Fibroblast of skin of abdomen (primary cell): ENCODE results near the gene MARCHF6.

Source experiments
- DNase-seq: peaks from one replicate; pipeline ENCODE4 v3.0.0-alpha.2; 2013

The MARCHF6 gene

DNA sequence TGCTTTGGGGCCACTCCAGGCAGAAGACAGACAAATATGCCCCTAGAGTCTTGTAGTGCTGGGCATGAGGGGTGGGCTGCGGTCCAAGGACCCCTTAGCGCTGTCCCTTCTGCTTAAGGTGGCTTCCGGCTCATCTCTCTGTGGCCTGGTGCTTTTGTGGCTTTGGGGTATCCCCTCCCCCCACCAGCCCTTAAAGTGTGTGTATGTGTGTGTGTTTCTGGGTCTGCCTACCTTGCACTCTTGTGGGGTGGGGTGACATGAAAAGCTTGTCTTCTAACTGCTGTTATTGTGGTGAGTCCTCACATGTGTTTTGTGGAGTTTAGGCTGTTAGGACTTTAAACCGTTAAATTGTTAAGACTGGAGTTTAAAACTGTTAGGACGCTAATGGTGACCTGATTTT lies 23.6 kb downstream of the MARCHF6 start:
- DNase-seq = no peak

DNA sequence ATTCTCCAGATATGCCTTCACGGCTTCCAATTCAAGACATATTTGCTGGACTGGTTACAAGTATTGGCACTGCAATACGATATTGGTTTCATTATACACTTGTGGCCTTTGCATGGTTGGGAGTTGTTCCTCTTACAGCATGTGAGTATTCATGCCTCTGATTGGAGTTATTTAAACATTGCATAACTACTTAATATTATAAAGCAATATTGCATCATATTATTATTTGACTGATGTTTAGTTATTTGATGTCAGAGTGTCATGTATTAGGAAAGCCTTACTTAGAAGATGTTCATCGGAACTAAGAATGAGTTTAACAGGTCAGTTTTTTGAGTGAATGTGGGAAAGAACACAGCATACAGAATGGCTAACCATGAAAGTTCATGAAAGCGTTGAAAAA lies 28.3 kb downstream of the MARCHF6 start:
- no peak for DNase-seq

DNA sequence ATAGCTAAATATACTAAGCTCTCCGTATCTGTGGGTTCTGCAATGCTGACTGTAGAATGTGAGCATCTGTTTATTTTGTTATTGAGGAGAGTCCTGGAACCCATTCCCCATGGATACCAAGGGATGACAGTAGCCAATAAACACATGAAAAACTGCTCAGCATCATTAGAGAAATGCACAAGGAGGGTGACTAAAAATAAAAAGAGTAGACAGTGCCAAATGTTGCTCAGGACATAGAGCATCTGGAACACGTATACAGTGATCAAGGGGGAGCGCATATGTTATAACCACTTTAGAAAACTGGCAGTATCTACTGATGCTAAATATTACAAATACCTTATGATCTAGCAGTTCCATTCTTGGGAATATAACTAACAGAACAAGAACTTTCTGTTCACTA lies 31.0 kb downstream of the MARCHF6 start:
- no peak for DNase-seq

DNA sequence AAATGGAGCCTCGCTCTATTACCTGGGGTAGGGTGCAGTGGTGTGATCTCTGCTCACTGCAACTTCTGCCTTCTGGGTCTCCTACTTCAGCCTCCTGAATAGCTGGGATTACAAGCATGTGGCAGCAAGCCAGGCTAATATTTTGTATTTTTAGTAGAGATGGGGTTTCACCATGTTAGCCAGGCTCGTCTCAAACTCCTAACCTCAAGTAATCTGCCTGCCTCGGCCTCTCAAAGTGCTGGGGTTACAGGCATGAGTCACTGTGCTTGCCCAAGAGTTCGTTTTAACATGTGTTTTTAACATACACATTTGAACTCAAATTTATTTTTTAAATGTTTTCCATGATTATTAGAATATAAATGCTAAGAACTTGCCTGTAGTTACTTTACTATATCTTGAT lies 34.2 kb downstream of the MARCHF6 start:
- peak; percentile 72 for DNase-seq

DNA sequence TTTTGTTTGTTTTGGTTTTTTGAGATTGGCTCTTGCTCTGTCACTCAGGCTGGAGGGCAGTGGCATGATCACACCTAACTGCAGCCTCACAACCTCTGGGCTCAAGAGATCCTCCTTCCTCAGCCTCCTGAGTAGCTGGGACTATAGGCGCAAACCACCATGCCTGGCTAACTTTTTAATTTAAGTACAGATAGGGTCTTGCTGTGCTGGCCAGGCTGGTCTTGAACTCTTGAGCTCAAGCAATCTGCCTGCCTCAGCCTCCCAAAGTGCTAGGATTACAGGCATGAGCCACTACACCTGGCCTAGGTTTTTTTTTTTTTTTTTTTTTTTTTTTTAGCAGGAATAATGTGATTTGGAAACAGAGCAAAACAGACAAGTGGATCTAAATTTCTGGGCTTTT lies 37.6 kb downstream of the MARCHF6 start:
- no peak for DNase-seq

DNA sequence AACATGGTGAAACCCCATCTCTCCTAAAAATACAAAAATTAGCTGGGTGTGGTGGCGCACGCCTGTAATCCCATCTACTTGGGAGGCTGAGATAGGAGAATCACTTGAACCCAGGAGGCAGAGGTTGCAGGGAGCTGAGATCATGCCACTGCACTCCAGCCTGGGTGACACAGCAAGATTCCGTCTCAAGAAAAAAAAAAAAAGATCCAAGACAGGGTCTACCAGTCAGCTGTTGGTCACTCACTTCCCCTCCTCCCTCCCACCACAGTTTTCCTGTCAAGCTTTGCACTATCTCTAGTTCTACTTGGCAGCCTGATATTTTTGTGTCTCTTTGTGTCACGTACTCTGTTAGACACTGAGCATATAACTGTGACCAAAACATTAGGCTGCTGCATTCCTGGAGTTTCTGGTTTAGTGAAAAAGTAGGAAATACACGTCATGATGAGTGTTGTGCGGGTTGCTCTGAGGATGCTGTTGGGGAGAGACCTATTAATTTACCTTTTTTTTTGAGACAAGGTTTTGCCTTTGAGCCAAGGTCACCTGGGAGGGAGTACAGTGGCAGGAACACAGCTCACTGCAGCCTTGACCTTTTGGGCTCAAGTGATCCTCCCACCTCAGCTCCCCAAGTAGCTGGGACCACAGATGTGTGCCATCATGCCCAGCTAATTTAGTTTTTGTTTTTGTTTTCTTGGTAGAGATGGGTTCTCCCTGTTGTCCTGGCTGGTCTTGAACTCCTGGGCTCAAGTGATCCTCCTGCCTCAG lies 39.3 kb downstream of the MARCHF6 start:
- peak; percentile 22 for DNase-seq

DNA sequence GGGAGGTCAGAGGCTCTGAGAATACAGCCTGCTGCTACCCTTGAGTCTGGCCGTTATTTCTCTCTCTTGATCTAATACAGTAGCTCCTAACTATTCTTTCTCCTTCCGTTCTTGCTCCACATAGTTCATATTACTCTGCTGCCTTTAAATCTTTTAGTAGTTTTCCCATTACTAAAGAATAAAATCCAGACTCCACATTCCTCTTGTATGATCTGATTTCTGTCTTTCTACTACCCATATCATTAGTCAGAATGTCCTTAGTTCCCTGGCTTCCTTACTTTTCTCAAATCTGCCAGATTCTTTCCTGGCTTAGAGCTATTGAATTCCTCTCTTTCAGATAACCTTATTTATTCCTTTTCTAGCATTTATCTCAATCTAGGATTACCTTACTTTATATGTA lies 40.0 kb downstream of the MARCHF6 start:
- DNase-seq = peak; percentile 46

DNA sequence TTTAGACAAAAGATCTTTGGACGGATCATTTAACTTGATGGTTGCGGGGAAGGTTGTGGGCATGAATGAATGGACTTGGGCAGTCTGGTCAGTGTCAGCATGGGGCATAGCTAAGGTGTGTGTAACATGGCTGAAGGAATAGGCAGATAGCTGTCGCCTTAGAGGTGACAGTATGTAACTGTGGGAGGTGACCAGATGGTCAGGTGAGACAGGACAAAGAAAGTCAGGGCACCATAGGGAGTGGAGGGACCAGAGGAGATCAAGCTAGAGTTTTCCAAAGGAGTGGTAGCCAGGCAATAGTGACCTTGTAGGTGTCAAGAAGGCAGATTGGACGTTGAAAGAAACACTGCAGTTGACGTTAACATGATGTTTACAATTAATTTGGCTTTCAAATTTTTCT lies 43.1 kb downstream of the MARCHF6 start:
- DNase-seq = no peak

DNA sequence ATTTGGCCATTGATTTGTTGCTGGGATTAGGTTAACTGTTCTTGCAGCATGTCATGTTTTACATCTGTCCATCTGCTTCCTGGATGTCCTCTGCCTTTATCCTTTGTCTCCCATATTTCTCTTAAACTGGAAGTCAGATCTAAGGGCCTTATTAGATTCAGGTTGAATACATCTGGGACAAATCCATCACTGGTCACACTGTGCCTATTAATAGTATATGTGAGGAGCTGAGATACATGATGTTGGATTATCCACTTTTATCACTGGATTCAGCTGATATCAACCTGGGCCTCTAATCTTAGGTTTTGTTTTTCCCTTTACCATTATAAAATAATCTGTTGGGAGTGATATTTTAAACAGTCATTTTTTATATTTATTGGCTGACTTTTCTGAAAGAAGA lies 46.3 kb downstream of the MARCHF6 start:
- DNase-seq = no peak

DNA sequence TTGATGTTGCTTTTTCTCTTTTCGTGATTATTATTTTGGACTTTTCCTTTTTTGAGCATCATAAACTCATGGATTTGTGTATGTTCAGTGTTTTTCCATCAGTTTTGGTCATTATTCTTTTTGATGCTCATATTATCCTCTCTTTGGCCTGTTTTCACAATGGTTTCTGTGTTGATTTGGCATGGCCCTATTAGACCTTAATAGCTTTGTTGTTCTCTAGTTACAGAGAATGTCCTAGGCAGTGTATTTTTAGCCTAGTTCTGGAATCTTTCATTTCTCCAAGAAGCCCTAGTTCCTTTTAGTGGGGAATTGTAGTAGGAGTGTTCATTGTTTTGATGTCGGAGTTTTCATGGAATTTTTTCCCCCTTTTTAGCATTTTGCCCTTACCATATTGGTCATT lies 46.9 kb downstream of the MARCHF6 start:
- no peak for DNase-seq

DNA sequence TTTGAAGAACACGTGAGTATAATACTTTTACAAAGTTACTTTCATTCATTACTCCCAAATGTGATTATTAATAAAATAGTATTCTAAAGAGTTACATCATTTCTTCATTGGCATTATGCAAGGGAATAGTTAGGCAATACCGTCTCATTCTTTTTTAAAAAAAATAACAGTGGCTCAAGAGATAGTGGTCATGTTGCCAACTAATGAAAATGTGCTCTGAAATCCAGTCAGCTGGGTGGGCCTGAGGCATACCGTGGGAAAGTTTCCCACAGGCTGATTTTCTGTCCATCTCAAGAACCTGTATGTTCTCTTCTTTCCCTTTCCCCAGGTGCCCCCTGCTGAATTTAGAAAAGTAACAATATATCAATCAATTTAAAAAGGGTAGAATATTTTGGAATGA lies 47.3 kb downstream of the MARCHF6 start:
- DNase-seq = peak; percentile 20

DNA sequence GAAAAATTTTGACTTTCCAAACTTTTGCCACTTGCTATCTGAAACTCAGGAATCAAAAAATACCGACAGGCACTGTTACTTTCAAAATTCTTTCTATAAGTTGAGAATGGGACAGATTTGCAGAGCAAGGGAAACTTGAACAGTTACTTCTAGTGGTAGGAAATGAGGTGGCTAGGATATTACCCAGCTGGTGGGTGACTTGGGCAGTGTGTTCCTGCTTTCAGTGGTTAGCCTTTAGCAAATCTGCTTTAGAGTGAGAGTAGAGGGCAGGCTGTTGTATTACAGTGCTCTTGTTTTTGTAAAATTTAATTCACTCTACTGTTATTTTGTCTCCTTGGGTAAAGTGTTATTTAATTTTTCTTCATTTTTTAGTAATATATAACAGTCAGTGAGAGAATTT lies 48.0 kb downstream of the MARCHF6 start:
- DNase-seq = no peak
